22Rv1 (cell line): Measurements from ENCODE around the gene RASA3.

ENCODE experiments used
- H3K27ac ChIP-seq: fragments of 450-650 bp; 2 replicates; pipeline ENCODE4 v1.5.1; 2017
- CTCF ChIP-seq: fragments of 450-650 bp; IDR thresholded peaks from 2 replicates; pipeline ENCODE4 v1.5.1; 2017; ENCODE audit warnings: mild to moderate bottlenecking
- ZFX ChIP-seq: fragments of 450-650 bp; IDR thresholded peaks from 2 replicates; pipeline ENCODE4 v1.6.1; 2017; ENCODE audit warnings: antibody characterized with exemption, borderline replicate concordance

Gene RASA3

GRCh38 chr13:113946409-113947181 lies 185.8 kb downstream of the RASA3 start:
- TF ChIP-seq ZFX (no peak), CTCF (no peak)
- no peak overlapping the region for H3K27ac ChIP-seq

- H3K27ac ChIP-seq, result no peak overlapping the region
These were observed 186.5 kb downstream of the RASA3 start for GRCh38 chr13:113945857-113946408.

GRCh38 chr13:113943821-113944565 lies 188.4 kb downstream of the RASA3 start:
- no peak overlapping the region for H3K27ac ChIP-seq
- TF ChIP-seq ZFX (no peak), CTCF (no peak)

More at GRCh38 chr13:113945857-113946408, 186.5 kb downstream of the RASA3 start:
- no peak for TF ChIP-seq ZFX
- no peak for TF ChIP-seq CTCF

GRCh38 chr13:113942591-113943103 lies 189.8 kb downstream of the RASA3 start:
- no peak overlapping the region for H3K27ac ChIP-seq
- TF ChIP-seq CTCF (no peak), ZFX (no peak)

GRCh38 chr13:113941571-113942191 lies 190.7 kb downstream of the RASA3 start:
- TF ChIP-seq CTCF (no peak), ZFX (no peak)
- no peak overlapping the region for H3K27ac ChIP-seq

GRCh38 chr13:113939944-113940297 lies 192.5 kb downstream of the RASA3 start:
- TF ChIP-seq ZFX (no peak), CTCF (no peak)
- H3K27ac ChIP-seq, result no peak overlapping the region
